T-helper 2 cell treated with Interferon-gamma antibody and Interleukin-4, amounts not matched to agents 100 ng/mL and 5 ng/mL, for 36 hours (primary cell): ENCODE data around the gene RAC3. TPM values are rescaled to one million over a fixed set of nuclear protein-coding genes. Genes with fewer than 3 reads are reported as not detected.

Source experiments
- intact Hi-C: fragments of 100-400 bp; cut with micrococcal nuclease; formaldehyde crosslinking; loops from one replicate; pipeline ENCODE4 v1.15.1; 2023
- total RNA-seq: library from RNA; stranded (reverse); gene quantifications from 2 replicates; pipeline ENCODE4 v1.2.3, GENCODE V29; 2022

The RAC3 gene
- total RNA-seq, 1 donor from 2014 or later: 12.3 TPM

GRCh38 chr17:82037092-82037888 is 5.8 kb downstream of the RAC3 start, which contains the start of gene DCXR:
Gene DCXR, minus strand, starts transcription at chr17:82037697. Its CDS starts 15 bp downstream, at chr17:82037682.
- intact Hi-C loops: loop anchor here (1.0 to 10.0 kb wide), 4 partner anchors 14 to 258 kb away; partner anchors contain the start of genes FASN and LRRC45

- intact Hi-C loops: loop anchor here (1.0 to 10.0 kb wide), 4 partner anchors 15 to 257 kb away; partner anchors contain the start of genes FASN and LRRC45
Measured at GRCh38 chr17:82037889-82038195, 6.4 kb downstream of the RAC3 start.

- intact Hi-C loops: loop anchor here (10.0 kb wide), 1 partner anchor 256 kb away; no protein-coding TSS in a partner anchor
Measured at GRCh38 chr17:82038796-82039409, 7.4 kb downstream of the RAC3 start.

- intact Hi-C loops: loop anchor here (10.0 kb wide), 1 partner anchor 255 kb away; no protein-coding TSS in a partner anchor
Measured at GRCh38 chr17:82039695-82040299, 8.3 kb downstream of the RAC3 start.

- intact Hi-C loops: no loop called here
Measured at GRCh38 chr17:82041144-82041814, 9.8 kb downstream of the RAC3 start.

- intact Hi-C loops: no loop called here
Measured at GRCh38 chr17:82042649-82043048, 11.2 kb downstream of the RAC3 start.

GRCh38 chr17:82043507-82043906 is 12.0 kb downstream of the RAC3 start:
- intact Hi-C loops: no loop called here

- intact Hi-C loops: no loop called here
Measured at GRCh38 chr17:82045936-82046484, 14.5 kb downstream of the RAC3 start.

GRCh38 chr17:82046903-82047302 is 15.4 kb downstream of the RAC3 start:
- intact Hi-C loops: no loop called here

- intact Hi-C loops: no loop called here
Measured at GRCh38 chr17:82047379-82047778, 15.9 kb downstream of the RAC3 start.

GRCh38 chr17:82047914-82048570 is 16.6 kb downstream of the RAC3 start:
- intact Hi-C loops: no loop called here

- intact Hi-C loops: no loop called here
Measured at GRCh38 chr17:82048571-82048971, 17.1 kb downstream of the RAC3 start.

GRCh38 chr17:82049106-82049505 is 17.6 kb downstream of the RAC3 start:
- intact Hi-C loops: no loop called here

GRCh38 chr17:82049521-82049971 is 18.1 kb downstream of the RAC3 start:
- intact Hi-C loops: no loop called here

- intact Hi-C loops: no loop called here
Measured at GRCh38 chr17:82050152-82050760, 18.8 kb downstream of the RAC3 start.

- intact Hi-C loops: loop anchor here (1.0 kb wide), 1 partner anchor 47 kb away; the partner anchor contains the start of gene FASN
Measured at GRCh38 chr17:82050761-82051641, 19.5 kb downstream of the RAC3 start.

GRCh38 chr17:82051776-82052637 is 20.5 kb downstream of the RAC3 start, which contains the start of the genes GPS1 and RFNG:
Gene GPS1, plus strand, starts transcription at chr17:82051898. Its CDS starts 34 bp downstream, at chr17:82051932.
Gene RFNG, minus strand, starts transcription at chr17:82051811. Its CDS starts 45 bp downstream, at chr17:82051766.
- intact Hi-C loops: loop anchor here (1.0 kb wide), 1 partner anchor 46 kb away; the partner anchor contains the start of gene FASN

- intact Hi-C loops: no loop called here
Measured at GRCh38 chr17:82052638-82053059, 21.2 kb downstream of the RAC3 start.
